Endothelial cell of umbilical vein (primary cell): ENCODE data around the gene ACE. TPM values are rescaled to one million over a fixed set of nuclear protein-coding genes. Genes with fewer than 3 reads are reported as not detected.

Experiments used
- BruUV-seq: library from RNA; stranded (reverse); fragments of 400-500 nt; replicated peaks from 2 replicates; lab custom pipeline; 2021; lab: Mats Ljungman, UMichigan
- CTCF ChIA-PET: fragments of 300-600, 350-600 bp; sonication (Branson Sonifier 250); formaldehyde crosslinking; loops from one replicate; lab custom pipeline; 2021; ENCODE audit warnings: antibody characterized with exemption, inconsistent platforms; lab: Charles Lee
- POLR2A ChIA-PET: fragments of 300-600, 350-600 bp; sonication (Branson Sonifier 250); formaldehyde crosslinking; loops from one replicate; lab custom pipeline; 2021; ENCODE audit warnings: antibody characterized with exemption, inconsistent platforms; lab: Charles Lee
- DNase-seq: peaks from one replicate; pipeline ENCODE4 v3.0.0-alpha.2; 2011; ENCODE audit warnings: low read depth, low spot score
- FAIRE-seq: peaks from 2 replicates; lab custom pipeline; 2011; peaks lifted over from hg19 to GRCh38; lab: Jason Lieb, UNC
- H2AFZ ChIP-seq: 2 replicates; pipeline ENCODE4 v1.6.0; 2012; ENCODE audit warnings: low read depth, low read length, control low read depth, inconsistent platforms
- H3K27ac ChIP-seq: 2 replicates; pipeline ENCODE4 v1.5.1; 2011; ENCODE audit warnings: low read depth, mild to moderate bottlenecking, control low read depth, low read length, moderate library complexity; ENCODE audit not compliant: insufficient read depth
- H3K27me3 ChIP-seq, 2 experiments: 2 replicates each; pipeline versions ENCODE4 v1.6.0 to v1.6.1; 2011; ENCODE audit warnings: low read length in 2 of 2, mixed read lengths in 1 of 2; ENCODE audit not compliant: control insufficient read depth in 2 of 2, insufficient read depth in 2 of 2
- H3K36me3 ChIP-seq, 2 experiments: 2 replicates in 1 of 2; 3 replicates in 1 of 2; pipeline ENCODE4 v1.5.1; 2011; ENCODE audit warnings: low read length in 2 of 2, mild to moderate bottlenecking in 1 of 2, moderate library complexity in 1 of 2; ENCODE audit not compliant: control insufficient read depth in 2 of 2, insufficient read depth in 2 of 2; ENCODE audit errors: extremely low read depth in 1 of 2
- H3K4me1 ChIP-seq: 3 replicates; pipeline ENCODE4 v1.5.1; 2011; ENCODE audit warnings: mild to moderate bottlenecking, low read length; ENCODE audit not compliant: control insufficient read depth, insufficient read depth; ENCODE audit errors: extremely low read depth
- H3K4me2 ChIP-seq: 2 replicates; pipeline ENCODE4 v1.6.1; 2011; ENCODE audit warnings: low read length, control low read depth, mixed read lengths; ENCODE audit not compliant: insufficient read depth
- H3K4me3 ChIP-seq, 3 experiments: fragments of 200-600 bp in 1 of 3; sonication (generic), shearing (Covaris generic) in 1 of 3; replicated peaks in 1 of 3; 2 replicates each; pipeline ENCODE4 v1.5.1; 2011 to 2016; ENCODE audit warnings: control low read depth in 3 of 3, low read length in 3 of 3, mild to moderate bottlenecking in 2 of 3, inconsistent platforms in 1 of 3, low read depth in 1 of 3, moderate library complexity in 1 of 3; ENCODE audit not compliant: insufficient read depth in 1 of 3
- H3K79me2 ChIP-seq: 2 replicates; pipeline ENCODE4 v1.6.0; 2012; ENCODE audit warnings: low read length, inconsistent platforms; ENCODE audit not compliant: control insufficient read depth, insufficient read depth
- H3K9ac ChIP-seq: replicated peaks from 2 replicates; pipeline ENCODE3; 2011; ENCODE audit warnings: low read length, control low read depth; ENCODE audit not compliant: insufficient read depth; ENCODE audit errors: extremely low read depth
- H3K9me1 ChIP-seq: replicated peaks from 3 replicates; pipeline ENCODE4 v1.6.0; 2011; ENCODE audit warnings: mild to moderate bottlenecking, low read length; ENCODE audit not compliant: control insufficient read depth, insufficient read depth; ENCODE audit errors: extremely low read depth
- H3K9me3 ChIP-seq: replicated peaks from 2 replicates; pipeline ENCODE4 v1.5.1; 2012; ENCODE audit warnings: low read length, inconsistent platforms; ENCODE audit not compliant: control insufficient read depth, insufficient read depth
- H4K20me1 ChIP-seq: replicated peaks from 2 replicates; pipeline ENCODE3; 2011; ENCODE audit warnings: mild to moderate bottlenecking, low read length; ENCODE audit not compliant: control insufficient read depth, insufficient read depth; ENCODE audit errors: extremely low read depth
- EZH2 ChIP-seq: IDR thresholded peaks from 2 replicates; pipeline ENCODE4 v1.6.1; 2012; ENCODE audit warnings: borderline replicate concordance, low read depth, mild to moderate bottlenecking, moderate library complexity, low read length, inconsistent platforms; ENCODE audit not compliant: severe bottlenecking
- FOS ChIP-seq: IDR thresholded peaks from 2 replicates; pipeline ENCODE4 v1.6.1; 2011; ENCODE audit warnings: mild to moderate bottlenecking, low read length, moderate library complexity, borderline replicate concordance; ENCODE audit not compliant: insufficient read depth
- GATA2 ChIP-seq: IDR thresholded peaks from 2 replicates; pipeline ENCODE4 v1.7.0; 2011; ENCODE audit warnings: low read depth, mild to moderate bottlenecking, moderate library complexity, mixed read lengths, low read length; ENCODE audit not compliant: insufficient read length, insufficient read depth
- JUN ChIP-seq: IDR thresholded peaks from 2 replicates; pipeline ENCODE4 v1.6.1; 2011; ENCODE audit warnings: borderline replicate concordance, low read depth; ENCODE audit not compliant: insufficient read length, insufficient read depth
- MYC ChIP-seq: IDR thresholded peaks from one replicate; pipeline ENCODE4 v1.6.1; 2011; ENCODE audit warnings: mild to moderate bottlenecking, low read depth, low read length
- POLR2A ChIP-seq: IDR thresholded peaks from 2 replicates; pipeline ENCODE4 v1.6.1; 2012; ENCODE audit warnings: low read depth, mild to moderate bottlenecking, control low read depth, low read length
- POLR2AphosphoS5 ChIP-seq: IDR thresholded peaks from 2 replicates; pipeline ENCODE4 v1.6.1; 2012; ENCODE audit warnings: low read depth, mild to moderate bottlenecking, control low read depth, low read length, moderate library complexity; ENCODE audit not compliant: insufficient read depth
- dilution Hi-C: fragments of 300-500 bp; cut with MboI; formaldehyde crosslinking; loops from one replicate; pipeline ENCODE4 v1.15.0; 2019; ENCODE audit warnings: low sequenced_read_pairs; ENCODE audit not compliant: extremely low pct_ligation_motif_present
- intact Hi-C: fragments of 100-400 bp; cut with micrococcal nuclease; formaldehyde crosslinking; loops from one replicate; pipeline ENCODE4 v1.10.0; 2022
- polyA plus RNA-seq, 4 experiments: library from polyadenylated mRNA; depleted of rRNA in 3 of 4; stranded (reverse) in 3 of 4; unstranded in 1 of 4; fragments of >200 nt; gene quantifications; 2 replicates each; pipeline versions ENCODE4 v1.2.1 to v1.2.3, GENCODE V29; 2011 to 2012; ENCODE audit warnings: missing spikeins in 1 of 4
- total RNA-seq: library from RNA; stranded (reverse); gene quantifications from 2 replicates; pipeline ENCODE4 v1.2.3, GENCODE V29; 2021
- TF ChIP-seq, protein P1 (sequence below), 2 donors: IDR thresholded peaks; 1 replicate in 1 of 2; 2 replicates in 1 of 2; pipeline ENCODE4 v1.5.1; 2011; ENCODE audit warnings: low read length in 2 of 2, mild to moderate bottlenecking in 2 of 2, moderate library complexity in 2 of 2, control low read depth in 1 of 2, inconsistent platforms in 1 of 2, low read depth in 1 of 2; ENCODE audit not compliant: insufficient read depth in 1 of 2; ENCODE audit errors: extremely low read depth in 1 of 2
- TF ChIP-seq, protein P2 (sequence below): IDR thresholded peaks from 2 replicates; pipeline ENCODE4 v1.6.1; 2011; ENCODE audit not compliant: insufficient read depth, insufficient read length

ACE gene
- total and polyA plus RNA-seq, 2 donors (not counting 3 experiments of a cell fraction or from before 2014, with no cell fraction given), result 63.4 to 207 TPM

- no peaks in the 10 kb centered on the region for H3K79me2 ChIP-seq
- FAIRE-seq (no peak), DNase-seq (no peak)
- intact Hi-C loops (no loop called here), dilution Hi-C loops (no loop called here)
- H2AFZ ChIP-seq, result no peak overlapping the region
- no peaks in the 10 kb centered on the region for H3K9me1 ChIP-seq
- no peak overlapping the region for H3K4me3 ChIP-seq
- no peaks in the 10 kb centered on the region for H3K27me3 ChIP-seq
- peaks cover 0 to 44% of the 10 kb centered on the region in 2 experiments for H3K36me3 ChIP-seq
- no peak overlapping the region for H3K9ac ChIP-seq
- no peak overlapping the region for H3K4me2 ChIP-seq
- ChIA-PET POLR2A (no interaction called here), CTCF (interaction anchor here (2.0 kb wide), 1 partner anchor 65 kb away, joined by 9 read pairs; no protein-coding TSS in a partner anchor)
- H3K4me1 ChIP-seq, result no peaks in the 10 kb centered on the region
- no TSS peak for BruUV-seq
- H3K9me3 ChIP-seq, result no peaks in the 10 kb centered on the region
- H4K20me1 ChIP-seq, result no peaks in the 10 kb centered on the region
- H3K27ac ChIP-seq, result no peak overlapping the region
- no peak for TF ChIP-seq POLR2AphosphoS5
- TF ChIP-seq, protein P1, sequence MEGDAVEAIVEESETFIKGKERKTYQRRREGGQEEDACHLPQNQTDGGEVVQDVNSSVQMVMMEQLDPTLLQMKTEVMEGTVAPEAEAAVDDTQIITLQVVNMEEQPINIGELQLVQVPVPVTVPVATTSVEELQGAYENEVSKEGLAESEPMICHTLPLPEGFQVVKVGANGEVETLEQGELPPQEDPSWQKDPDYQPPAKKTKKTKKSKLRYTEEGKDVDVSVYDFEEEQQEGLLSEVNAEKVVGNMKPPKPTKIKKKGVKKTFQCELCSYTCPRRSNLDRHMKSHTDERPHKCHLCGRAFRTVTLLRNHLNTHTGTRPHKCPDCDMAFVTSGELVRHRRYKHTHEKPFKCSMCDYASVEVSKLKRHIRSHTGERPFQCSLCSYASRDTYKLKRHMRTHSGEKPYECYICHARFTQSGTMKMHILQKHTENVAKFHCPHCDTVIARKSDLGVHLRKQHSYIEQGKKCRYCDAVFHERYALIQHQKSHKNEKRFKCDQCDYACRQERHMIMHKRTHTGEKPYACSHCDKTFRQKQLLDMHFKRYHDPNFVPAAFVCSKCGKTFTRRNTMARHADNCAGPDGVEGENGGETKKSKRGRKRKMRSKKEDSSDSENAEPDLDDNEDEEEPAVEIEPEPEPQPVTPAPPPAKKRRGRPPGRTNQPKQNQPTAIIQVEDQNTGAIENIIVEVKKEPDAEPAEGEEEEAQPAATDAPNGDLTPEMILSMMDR (IDR thresholded peaks at IDR 0.05; ENCODE audit: extremely low read depth in 1 of 2, insufficient read depth in 1 of 2, low read depth in 1 of 2, low read length in 2 of 2), result no peak
- TF ChIP-seq POLR2A, result no peak
- TF ChIP-seq JUN, result no peak
- no peak for TF ChIP-seq GATA2
- TF ChIP-seq, protein P2, sequence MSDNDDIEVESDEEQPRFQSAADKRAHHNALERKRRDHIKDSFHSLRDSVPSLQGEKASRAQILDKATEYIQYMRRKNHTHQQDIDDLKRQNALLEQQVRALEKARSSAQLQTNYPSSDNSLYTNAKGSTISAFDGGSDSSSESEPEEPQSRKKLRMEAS, result no peak
- TF ChIP-seq EZH2, result no peak
- no peak for TF ChIP-seq FOS
- TF ChIP-seq MYC, result no peak
These were observed 13.5 kb downstream of the ACE start for GRCh38 chr17:63490329-63490728.
